ENCODE measurements around the gene POLA2. TPM values are rescaled to one million over a fixed set of nuclear protein-coding genes. Genes with fewer than 3 reads are reported as not detected.
"Not testable (repeated sequence)": the region's sequence is repeated elsewhere in the genome, so short reads cannot be mapped to it uniquely, and the experiment has no call there.

The POLA2 gene
- total RNA-seq, 2 experiments from 2014 or later, result 55.2 to 63.8 TPM

DNA sequence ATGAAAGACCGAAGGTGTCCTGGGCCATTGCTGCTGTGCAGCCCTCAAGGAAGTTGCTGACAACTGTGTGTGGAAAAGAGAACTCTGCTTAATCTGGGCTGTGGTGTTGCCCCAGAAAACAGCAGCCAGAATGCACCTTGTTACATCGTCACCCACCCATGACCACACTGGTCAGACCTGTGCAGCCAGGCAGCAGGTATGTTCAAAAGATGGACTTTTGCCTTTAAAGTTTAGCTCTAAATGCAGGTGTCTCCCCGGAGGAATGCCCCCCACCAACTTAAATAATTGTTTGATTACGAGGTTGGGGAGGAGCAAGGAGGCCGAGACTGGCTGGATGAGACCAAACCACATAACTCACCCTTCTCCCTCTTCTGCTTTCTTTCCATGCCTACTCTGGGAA is 15.3 kb upstream of the POLA2 start:
- CTCF ChIA-PET, result interaction anchor here (1.1 to 6.4 kb wide), 4 partner anchors 21 to 83 kb away, joined by 3 to 34 read pairs (median 7); partner anchors contain the start of gene CDC42EP2
- intact Hi-C loops (cut with micrococcal nuclease), result no loop called here
- H3K27ac Mint-ChIP-seq, result no peak overlapping the region
- no peaks in the 10 kb centered on the region for H3K36me3 Mint-ChIP-seq (ENCODE audit: low read depth)
- no peak for ATAC-seq
- no peak for DNase-seq
- no peak for TF ChIP-seq CTCF (IDR thresholded peaks at IDR 0.05)
- H3K4me1 Mint-ChIP-seq (ENCODE audit: low read depth), result no peaks in the 10 kb centered on the region
- H3K4me3 Mint-ChIP-seq, result no peak overlapping the region
- no peaks in the 10 kb centered on the region for H3K27me3 Mint-ChIP-seq
- POLR2A ChIA-PET, result interaction anchor here (1.1 to 1.6 kb wide), 2 partner anchors 15 to 16 kb away, joined by 3 to 5 read pairs; partner anchors contain the start of gene POLA2
- H3K9me3 Mint-ChIP-seq, result peaks cover 5% of the 10 kb centered on the region

DNA sequence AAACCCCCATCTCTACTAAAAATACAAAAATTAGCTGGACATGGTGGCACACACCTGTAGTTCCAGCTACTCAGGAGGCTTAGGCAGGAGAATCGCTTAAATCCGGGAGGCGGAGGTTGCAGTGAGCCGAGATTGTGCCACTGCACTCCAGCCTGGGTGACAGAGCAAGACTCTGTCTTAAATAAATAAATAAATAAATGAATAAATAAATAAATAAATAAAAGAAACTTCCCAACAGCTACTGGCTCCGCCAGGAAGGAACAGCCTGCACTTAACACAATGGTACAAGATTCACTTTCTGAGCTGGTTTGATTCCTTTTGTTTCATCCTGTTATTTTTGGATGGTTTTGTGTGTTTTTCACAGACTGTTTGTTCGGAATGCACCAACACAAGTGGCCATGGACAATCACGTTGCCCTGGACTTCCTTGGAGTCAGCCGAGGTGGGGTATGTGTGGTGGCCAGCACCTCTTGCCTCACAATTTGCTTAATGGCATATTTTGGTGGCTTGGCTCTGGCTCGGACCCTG is 13.5 kb upstream of the POLA2 start:
- intact Hi-C loops (cut with micrococcal nuclease); H3K9me3 Mint-ChIP-seq; H3K27ac Mint-ChIP-seq; ATAC-seq; H3K27me3 Mint-ChIP-seq; H3K4me3 Mint-ChIP-seq; DNase-seq; H3K4me1 Mint-ChIP-seq (ENCODE audit: low read depth); H3K36me3 Mint-ChIP-seq (ENCODE audit: low read depth); POLR2A ChIA-PET: not testable (repeated sequence)
- CTCF ChIA-PET, result interaction anchor here (0.8 to 6.4 kb wide), 4 partner anchors 11 to 68 kb away, joined by 3 to 34 read pairs (median 6); partner anchors contain the start of gene CDC42EP2

DNA sequence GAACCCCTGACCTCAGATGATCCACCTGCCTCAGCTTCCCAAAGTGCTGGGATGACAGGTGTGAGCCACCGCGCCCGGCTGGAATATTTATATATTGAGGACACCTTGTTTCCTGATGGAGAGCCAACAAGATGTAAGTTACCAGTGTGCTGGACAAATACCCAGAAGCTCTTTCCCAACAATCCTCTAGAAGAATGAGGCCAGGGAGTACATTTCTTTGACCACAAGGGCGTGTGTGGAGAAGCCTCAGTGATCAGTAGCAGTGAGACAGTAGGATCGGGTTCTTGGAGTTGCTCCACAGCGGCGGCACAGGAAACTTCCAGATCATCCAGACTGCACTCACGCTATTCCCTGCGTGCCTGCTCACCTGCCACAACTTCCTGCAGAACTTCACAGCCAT is 10.3 kb upstream of the POLA2 start:
- intact Hi-C loops (cut with micrococcal nuclease), result loop anchor here (10.0 kb wide), 1 partner anchor 47 kb away; no protein-coding TSS in a partner anchor
- no peak for TF ChIP-seq CTCF (IDR thresholded peaks at IDR 0.05)
- Mint-ChIP-seq H3K4me3 (no peak overlapping the region), H3K4me1 (ENCODE audit: low read depth) (no peaks in the 10 kb centered on the region), H3K27me3 (peaks cover 7% of the 10 kb centered on the region), H3K9me3 (no peaks in the 10 kb centered on the region), H3K27ac (no peak overlapping the region), H3K36me3 (ENCODE audit: low read depth) (no peaks in the 10 kb centered on the region)
- ATAC-seq (no peak), DNase-seq (no peak)
- CTCF ChIA-PET, result interaction anchor here (0.8 to 6.4 kb wide), 12 partner anchors 8 to 403 kb away, joined by 3 to 34 read pairs (median 4); partner anchors contain the start of genes CDC42EP2 and POLA2
- POLR2A ChIA-PET, result interaction anchor here (0.6 to 2.1 kb wide), 2 partner anchors 11 to 28 kb away, joined by 3 to 9 read pairs; partner anchors contain the start of gene POLA2

DNA sequence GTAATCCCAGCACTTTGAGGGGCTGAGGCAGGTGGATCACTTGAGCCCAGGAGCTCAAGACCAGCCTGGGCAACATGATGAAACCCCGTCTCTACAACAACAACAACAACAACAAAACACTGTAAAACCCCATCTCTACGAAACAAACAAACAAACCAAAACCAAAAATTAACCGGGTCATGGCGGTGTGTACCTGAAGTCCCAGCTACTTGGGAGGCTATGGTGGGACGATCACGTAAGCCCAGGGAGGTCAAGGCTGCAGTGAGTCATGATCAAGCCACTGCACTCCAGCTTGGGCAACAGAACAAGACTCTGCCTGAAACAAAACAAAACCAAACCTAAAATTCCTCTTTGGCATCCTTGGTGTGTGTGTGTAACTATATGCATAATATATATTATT is 7.0 kb upstream of the POLA2 start:
- DNase-seq (no peak), ATAC-seq (no peak)
- intact Hi-C loops (cut with micrococcal nuclease), result loop anchor here (10.0 kb wide), 1 partner anchor 50 kb away; no protein-coding TSS in a partner anchor
- Mint-ChIP-seq H3K9me3 (no peaks in the 10 kb centered on the region), H3K27me3 (peaks cover 7% of the 10 kb centered on the region), H3K36me3 (ENCODE audit: low read depth) (no peaks in the 10 kb centered on the region), H3K4me3 (no peak overlapping the region), H3K27ac (no peak overlapping the region), H3K4me1 (ENCODE audit: low read depth) (no peaks in the 10 kb centered on the region)
- CTCF ChIA-PET, result interaction anchor here (1.1 to 1.2 kb wide), 2 partner anchors 29 to 51 kb away, joined by 3 to 6 read pairs; no protein-coding TSS in a partner anchor
- POLR2A ChIA-PET, result no interaction called here
- no peak for TF ChIP-seq CTCF (IDR thresholded peaks at IDR 0.05)

DNA sequence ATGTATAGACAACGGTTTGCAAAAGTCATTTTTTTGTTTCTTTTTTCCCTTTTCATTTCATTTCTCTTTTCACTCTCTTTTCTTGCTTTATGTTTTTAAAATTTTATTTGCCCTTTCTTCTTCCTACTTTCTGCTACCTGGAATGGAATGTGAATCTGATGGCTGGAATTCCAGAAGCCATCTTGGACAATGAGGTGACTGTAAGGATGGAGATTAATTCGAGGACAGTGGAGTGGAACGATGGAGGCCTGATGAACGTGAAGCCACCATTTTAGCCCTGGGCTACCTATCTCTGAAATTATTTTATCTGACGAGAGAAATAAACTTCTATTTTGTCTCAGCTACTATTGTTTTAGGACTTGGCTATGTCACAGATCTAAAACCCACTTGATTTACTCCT is 2.8 kb upstream of the POLA2 start:
- ATAC-seq, result no peak

More for the DNA sequence above, 2.8 kb upstream of the POLA2 start:
- Mint-ChIP-seq H3K9me3 (no peaks in the 10 kb centered on the region), H3K27ac (no peak overlapping the region), H3K4me1 (ENCODE audit: low read depth) (peaks cover 19% of the 10 kb centered on the region), H3K27me3 (peaks cover 1% of the 10 kb centered on the region), H3K4me3 (no peak overlapping the region), H3K36me3 (ENCODE audit: low read depth) (peaks cover 14% of the 10 kb centered on the region)
- ChIA-PET POLR2A (interaction anchor here (0.6 to 1.7 kb wide), 2 partner anchors 14 to 107 kb away, joined by 3 to 4 read pairs; no protein-coding TSS in a partner anchor), CTCF (interaction anchor here (0.8 to 2.6 kb wide), 6 partner anchors 9 to 149 kb away, joined by 3 to 7 read pairs (median 3); no protein-coding TSS in a partner anchor)
- DNase-seq, result no peak
- intact Hi-C loops (cut with micrococcal nuclease), result loop anchor here (10.0 kb wide), 1 partner anchor 54 kb away; no protein-coding TSS in a partner anchor
- TF ChIP-seq CTCF (IDR thresholded peaks at IDR 0.05), result no peak
